ENCODE results near the gene INAFM2.
A peak's percentile ranks its signal among the peaks of the same experiment; 100 is the strongest.

Gene INAFM2

GRCh38 chr15:40353697-40354096 lies 30.2 kb downstream of the INAFM2 start:
- no peak for TF ChIP-seq POLR2AphosphoS5 (IDR thresholded peaks at IDR 0.05; ENCODE audit: low read depth, low read length)
- no peak for TF ChIP-seq TAF1 (IDR thresholded peaks at IDR 0.05; ENCODE audit: borderline replicate concordance, insufficient read depth, low read length)
- no peak for TF ChIP-seq SIN3A (IDR thresholded peaks at IDR 0.05; ENCODE audit: borderline replicate concordance, insufficient read depth, low read length)
- TF ChIP-seq, protein P1, sequence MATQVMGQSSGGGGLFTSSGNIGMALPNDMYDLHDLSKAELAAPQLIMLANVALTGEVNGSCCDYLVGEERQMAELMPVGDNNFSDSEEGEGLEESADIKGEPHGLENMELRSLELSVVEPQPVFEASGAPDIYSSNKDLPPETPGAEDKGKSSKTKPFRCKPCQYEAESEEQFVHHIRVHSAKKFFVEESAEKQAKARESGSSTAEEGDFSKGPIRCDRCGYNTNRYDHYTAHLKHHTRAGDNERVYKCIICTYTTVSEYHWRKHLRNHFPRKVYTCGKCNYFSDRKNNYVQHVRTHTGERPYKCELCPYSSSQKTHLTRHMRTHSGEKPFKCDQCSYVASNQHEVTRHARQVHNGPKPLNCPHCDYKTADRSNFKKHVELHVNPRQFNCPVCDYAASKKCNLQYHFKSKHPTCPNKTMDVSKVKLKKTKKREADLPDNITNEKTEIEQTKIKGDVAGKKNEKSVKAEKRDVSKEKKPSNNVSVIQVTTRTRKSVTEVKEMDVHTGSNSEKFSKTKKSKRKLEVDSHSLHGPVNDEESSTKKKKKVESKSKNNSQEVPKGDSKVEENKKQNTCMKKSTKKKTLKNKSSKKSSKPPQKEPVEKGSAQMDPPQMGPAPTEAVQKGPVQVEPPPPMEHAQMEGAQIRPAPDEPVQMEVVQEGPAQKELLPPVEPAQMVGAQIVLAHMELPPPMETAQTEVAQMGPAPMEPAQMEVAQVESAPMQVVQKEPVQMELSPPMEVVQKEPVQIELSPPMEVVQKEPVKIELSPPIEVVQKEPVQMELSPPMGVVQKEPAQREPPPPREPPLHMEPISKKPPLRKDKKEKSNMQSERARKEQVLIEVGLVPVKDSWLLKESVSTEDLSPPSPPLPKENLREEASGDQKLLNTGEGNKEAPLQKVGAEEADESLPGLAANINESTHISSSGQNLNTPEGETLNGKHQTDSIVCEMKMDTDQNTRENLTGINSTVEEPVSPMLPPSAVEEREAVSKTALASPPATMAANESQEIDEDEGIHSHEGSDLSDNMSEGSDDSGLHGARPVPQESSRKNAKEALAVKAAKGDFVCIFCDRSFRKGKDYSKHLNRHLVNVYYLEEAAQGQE (IDR thresholded peaks at IDR 0.05; ENCODE audit: insufficient read depth in 1 of 2, low read depth in 2 of 2, low read length in 2 of 2), result no peak
- TF ChIP-seq FOXP2 (optimal IDR thresholded peaks at IDR 0.05; ENCODE audit: borderline replicate concordance, extremely low read depth, extremely low read length, insufficient read depth), result no peak

GRCh38 chr15:40354408-40355171 lies 31.1 kb downstream of the INAFM2 start:
- TF ChIP-seq, protein P1 (IDR thresholded peaks at IDR 0.05; ENCODE audit: insufficient read depth in 1 of 2, low read depth in 2 of 2, low read length in 2 of 2), result 0 out of 4 replicates have a peak, but pooled peaks of 1 of the 2 experiments have one; percentile 17
- no peak for TF ChIP-seq TAF1 (IDR thresholded peaks at IDR 0.05; ENCODE audit: borderline replicate concordance, insufficient read depth, low read length)

DNA sequence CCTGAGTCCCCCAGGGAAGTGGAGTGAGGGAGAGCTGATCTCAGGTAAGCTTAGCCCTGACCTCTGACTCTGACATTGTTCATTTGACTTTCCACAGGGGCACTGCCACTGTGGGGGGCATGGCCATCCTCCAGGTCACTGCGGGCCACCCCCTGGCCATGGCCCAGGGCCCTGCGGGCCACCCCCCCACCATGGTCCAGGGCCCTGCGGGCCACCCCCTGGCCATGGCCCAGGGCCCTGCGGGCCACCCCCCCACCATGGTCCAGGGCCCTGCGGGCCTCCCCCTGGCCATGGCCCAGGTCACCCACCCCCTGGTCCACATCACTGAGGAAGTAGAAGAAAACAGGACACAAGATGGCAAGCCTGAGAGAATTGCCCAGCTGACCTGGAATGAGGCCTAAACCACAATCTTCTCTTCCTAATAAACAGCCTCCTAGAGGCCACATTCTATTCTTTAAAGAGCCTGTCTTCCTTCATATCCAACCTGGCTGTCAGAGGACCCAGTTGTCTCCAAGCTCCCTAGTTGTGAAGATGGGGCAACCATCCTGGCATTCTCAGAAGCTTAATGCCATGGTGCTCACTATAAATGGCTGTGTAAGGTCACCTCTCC lies 32.6 kb downstream of the INAFM2 start:
- TF ChIP-seq, protein P1 (IDR thresholded peaks at IDR 0.05; ENCODE audit: insufficient read depth in 1 of 2, low read depth in 2 of 2, low read length in 2 of 2), result no peak
- TF ChIP-seq FOXP2 (optimal IDR thresholded peaks at IDR 0.05; ENCODE audit: borderline replicate concordance, extremely low read depth, extremely low read length, insufficient read depth) (no peak), SIN3A (IDR thresholded peaks at IDR 0.05; ENCODE audit: borderline replicate concordance, insufficient read depth, low read length) (no peak), TAF1 (IDR thresholded peaks at IDR 0.05; ENCODE audit: borderline replicate concordance, insufficient read depth, low read length) (no peak)

DNA sequence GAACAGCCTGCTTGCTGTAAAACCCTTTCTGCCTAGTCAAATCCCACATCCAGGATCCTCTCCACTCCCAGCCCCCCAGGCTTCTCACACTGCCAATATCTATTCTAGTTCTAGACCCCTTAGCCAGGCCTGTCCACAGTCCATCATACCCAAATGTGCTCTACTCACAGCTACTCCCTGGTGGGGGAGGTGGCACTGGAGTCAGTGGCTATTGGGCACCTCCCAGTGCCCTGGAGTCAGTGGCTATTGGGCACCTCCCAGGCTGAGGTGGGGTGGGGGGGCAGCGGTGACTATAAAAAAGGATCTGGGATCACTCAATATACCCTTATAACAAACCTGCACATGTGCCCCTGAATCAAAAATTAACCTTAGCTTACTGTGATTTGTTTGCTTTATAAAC lies 33.8 kb downstream of the INAFM2 start:
- TF ChIP-seq, protein P1 (IDR thresholded peaks at IDR 0.05; ENCODE audit: insufficient read depth in 1 of 2, low read depth in 2 of 2, low read length in 2 of 2), result no peak
- TF ChIP-seq FOXP2 (optimal IDR thresholded peaks at IDR 0.05; ENCODE audit: borderline replicate concordance, extremely low read depth, extremely low read length, insufficient read depth) (no peak), TAF1 (IDR thresholded peaks at IDR 0.05; ENCODE audit: borderline replicate concordance, insufficient read depth, low read length) (no peak), POLR2AphosphoS5 (IDR thresholded peaks at IDR 0.05; ENCODE audit: low read depth, low read length) (no peak), SIN3A (IDR thresholded peaks at IDR 0.05; ENCODE audit: borderline replicate concordance, insufficient read depth, low read length) (no peak)
